GM18907 (cell line): ENCODE measurements around the gene ELAC1.
"Not testable (repeated sequence)": the region's sequence is repeated elsewhere in the genome, so short reads cannot be mapped to it uniquely, and the experiment has no call there.

Source experiments
- ATAC-seq: cut with Tn5 transposase; IDR thresholded peaks from one replicate; pipeline ENCODE4 v1.9.1; 2021; ENCODE audit warnings: mild to moderate bottlenecking, moderate library complexity; ENCODE audit not compliant: unreplicated experiment

Gene ELAC1

DNA sequence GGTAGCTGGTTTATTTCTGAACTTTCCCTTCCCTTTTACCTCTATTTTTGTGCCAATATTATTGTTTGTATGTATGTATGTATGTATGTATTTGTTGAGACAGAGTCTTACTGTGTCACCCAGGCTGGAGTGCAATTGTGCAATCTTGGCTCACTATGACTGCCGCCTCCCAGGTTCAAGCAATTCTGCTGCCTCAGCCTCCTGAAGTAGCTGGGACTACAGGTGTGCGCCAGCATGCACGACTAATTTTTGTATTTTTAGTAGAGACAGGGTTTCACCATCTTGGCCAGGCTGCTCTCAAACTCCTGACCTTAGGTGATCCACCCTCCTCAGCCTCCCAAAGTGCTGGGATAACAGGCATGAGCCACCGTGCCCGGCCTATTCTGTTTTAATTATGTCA is 4.6 kb downstream of the ELAC1 start:
- not testable (repeated sequence) for ATAC-seq

DNA sequence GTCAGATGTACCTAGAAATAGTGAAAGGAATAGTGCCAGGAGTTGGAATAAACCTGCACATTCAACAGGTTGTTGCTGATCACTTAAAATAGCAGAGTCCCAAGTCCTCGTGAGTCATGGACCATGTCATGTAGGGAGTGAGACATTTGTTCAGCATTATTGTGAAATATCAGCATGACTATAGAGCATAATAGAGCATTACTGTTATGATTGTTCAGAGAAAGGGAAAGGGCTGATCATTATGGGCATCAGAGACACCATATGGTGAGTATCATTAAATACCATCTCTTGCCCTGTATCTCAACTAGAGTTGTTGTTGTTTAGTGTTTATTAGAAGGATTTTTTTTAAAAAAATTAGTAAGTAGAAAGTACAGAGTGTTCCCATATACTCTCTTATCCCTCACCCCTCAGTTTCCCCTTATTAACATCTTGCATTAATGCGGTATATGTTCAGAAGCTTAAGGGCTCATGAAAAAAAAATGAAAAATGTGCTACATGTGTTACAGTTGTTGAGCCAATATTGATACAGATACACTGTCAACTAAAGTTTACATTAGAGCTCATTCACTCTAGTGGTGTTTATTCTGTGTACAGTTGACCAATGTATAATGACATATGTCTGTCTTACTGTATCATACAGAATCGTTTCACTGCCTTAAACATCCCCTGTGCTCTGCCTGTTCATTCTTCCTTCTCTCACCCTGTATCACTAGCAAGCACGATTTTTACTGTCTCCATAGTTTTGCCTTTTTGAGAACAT is 5.7 kb downstream of the ELAC1 start:
- ATAC-seq: no peak

DNA sequence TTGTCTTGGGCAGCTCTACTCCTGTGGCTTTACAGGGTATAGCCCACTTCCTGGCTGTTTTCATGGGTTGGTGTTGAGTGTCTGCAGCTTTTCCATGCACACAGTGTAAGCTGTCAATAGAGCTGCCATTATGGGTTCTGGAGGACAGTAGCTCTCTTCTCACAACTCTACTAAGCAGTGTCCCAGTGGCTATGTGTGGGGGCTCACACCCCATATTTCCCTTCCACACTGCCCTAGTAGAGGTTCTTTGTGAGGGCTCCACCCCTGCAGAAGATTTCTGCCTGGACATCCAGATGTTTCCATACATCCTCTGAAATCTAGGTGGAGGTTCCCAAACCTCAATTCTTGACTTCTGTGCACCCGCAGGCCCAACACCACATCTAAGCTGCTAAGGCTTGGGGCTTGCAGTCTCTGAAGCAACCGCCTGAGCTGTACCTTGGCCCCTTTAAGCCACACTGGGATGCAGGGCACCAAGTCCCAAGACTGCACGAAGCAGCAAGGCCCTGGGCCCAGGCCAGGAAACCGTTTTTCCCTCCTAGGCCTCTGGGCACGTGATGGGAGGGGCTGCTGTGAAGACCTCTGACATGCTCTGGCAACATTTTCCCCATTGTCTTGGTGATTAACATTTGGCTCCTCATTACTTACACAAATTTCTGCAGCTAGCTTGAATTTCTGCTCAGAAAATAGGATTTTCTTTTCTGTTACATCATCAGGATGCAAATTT is 9.4 kb downstream of the ELAC1 start:
- ATAC-seq: no peak

DNA sequence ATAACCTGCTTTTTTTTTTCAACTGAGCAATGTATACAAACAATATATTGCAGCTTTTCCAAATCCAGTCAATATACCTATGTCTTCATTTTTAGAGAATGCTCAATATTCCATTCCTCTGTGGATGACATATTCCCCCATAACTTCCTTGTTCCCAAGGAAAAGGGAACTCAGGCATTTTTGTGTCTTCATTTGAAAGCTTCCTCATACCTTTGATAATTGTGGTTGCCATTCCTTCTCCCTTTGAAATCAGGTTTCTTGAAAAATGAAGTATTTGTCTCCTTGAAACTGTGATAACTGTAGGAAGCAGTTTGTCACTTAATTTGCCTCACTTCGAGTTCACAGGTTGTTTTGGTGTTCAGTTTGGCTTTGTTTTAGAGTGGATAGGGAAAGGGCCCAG is 13.5 kb downstream of the ELAC1 start:
- ATAC-seq: no peak

DNA sequence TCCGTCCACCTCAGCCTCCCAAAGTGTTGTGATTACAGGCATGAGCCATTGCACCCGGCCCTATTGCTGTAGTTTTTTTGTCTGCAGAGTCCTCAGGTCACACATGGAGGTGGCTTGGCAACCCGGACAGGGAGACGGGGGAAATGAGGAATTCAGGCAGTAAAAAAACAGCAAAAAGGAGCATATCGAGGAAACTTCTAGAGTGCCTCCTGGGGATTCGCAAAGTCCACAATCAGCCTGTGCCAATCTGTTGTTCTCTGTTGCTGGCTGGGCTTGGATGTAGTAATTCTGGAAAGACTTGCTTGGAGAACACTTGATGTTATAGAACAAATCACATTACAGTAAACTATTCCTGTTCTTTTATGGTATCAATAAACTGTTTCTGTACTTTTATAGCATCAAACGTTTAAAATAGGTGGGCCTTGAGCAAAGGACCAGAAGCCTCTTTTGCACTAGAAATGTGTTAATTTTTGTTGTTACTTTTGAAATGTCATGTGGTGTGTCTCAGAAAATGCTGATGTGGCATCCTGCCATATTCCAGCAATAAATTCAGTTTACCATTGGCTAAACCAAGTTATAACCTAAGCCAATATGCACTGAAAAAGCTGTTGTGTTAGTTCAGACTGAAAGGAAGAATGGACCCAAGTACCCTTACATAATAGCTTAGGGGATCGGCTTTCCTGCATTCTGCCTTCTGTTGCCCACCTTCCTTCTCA is 14.4 kb downstream of the ELAC1 start:
- ATAC-seq: no peak

DNA sequence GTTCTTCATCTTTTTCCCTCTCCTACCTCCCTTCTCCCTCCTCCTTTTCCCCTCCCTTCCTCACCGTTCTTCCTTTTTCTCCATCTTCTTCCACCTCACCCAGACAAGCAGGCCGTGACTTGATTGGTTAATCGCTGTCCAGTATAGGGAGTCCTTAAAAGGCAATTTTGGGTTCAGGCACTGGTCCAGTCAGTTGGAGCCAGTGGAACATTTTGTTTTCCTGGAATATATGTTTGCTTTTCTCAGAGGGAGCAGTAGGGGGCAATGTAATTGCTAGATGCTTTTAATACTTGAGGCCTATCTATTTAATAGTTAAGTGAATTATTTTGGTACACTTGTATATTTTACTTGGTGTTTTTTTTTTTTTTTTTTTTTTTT is 15.0 kb downstream of the ELAC1 start:
- no peak for ATAC-seq

GRCh38 chr18:50986360-50987087 is 18.7 kb downstream of the ELAC1 start:
- ATAC-seq: no peak

GRCh38 chr18:50987261-50987660 is 19.4 kb downstream of the ELAC1 start:
- ATAC-seq: no peak

- ATAC-seq: no peak
These were observed 21.9 kb downstream of the ELAC1 start for GRCh38 chr18:50989711-50990110.

GRCh38 chr18:50992351-50992762 is 24.5 kb downstream of the ELAC1 start:
- no peak for ATAC-seq

GRCh38 chr18:50994031-50994430 is 26.2 kb downstream of the ELAC1 start:
- ATAC-seq: no peak

- ATAC-seq: not testable (repeated sequence)
These were observed 35.3 kb downstream of the ELAC1 start for GRCh38 chr18:51003174-51003573.

- no peak for ATAC-seq
These were observed 38.4 kb downstream of the ELAC1 start for GRCh38 chr18:51006061-51006818.

DNA sequence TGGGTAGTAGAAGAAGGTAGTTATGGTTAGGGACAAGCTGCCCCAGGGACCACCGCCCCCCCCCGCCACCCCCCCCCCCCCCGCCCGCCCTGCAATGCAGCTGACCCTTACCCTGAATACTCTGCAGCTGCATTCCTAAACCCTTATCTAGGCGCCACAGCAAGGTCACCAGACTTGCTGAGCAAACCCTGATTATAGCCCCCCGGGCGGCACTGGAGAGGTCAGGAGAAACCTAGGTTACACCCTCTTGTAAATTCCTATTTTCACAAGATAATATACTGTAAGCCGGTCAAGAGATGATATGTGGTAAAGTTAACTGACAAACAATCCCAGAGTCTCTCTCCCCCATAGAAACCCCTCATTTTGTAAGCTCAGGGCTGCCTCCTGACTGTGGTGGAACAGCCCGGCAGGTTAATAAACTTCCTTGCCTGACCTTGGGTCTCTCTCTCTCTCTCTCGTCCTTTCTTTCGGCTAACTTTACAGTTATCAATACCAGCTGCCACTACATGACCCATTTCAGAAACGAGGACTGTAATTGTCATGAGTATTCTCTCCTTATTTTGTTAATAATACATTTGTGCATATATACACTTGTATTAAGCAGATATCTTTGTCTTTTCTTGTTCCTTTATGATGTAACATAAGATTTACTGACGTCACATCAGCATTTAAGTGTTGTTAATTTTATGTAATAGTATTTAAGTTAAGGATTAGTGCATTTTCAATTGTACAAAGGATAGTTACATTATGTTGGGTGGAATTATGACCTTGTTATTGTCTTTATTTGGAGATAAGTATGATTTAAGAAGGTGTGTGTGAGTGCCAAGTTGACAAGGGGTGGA is 39.3 kb downstream of the ELAC1 start:
- ATAC-seq: no peak

GRCh38 chr18:51007790-51008139 is 39.9 kb downstream of the ELAC1 start:
- ATAC-seq: no peak

- ATAC-seq: no peak
These were observed 41.2 kb downstream of the ELAC1 start for GRCh38 chr18:51009072-51009471.

- no peak for ATAC-seq
These were observed 42.4 kb downstream of the ELAC1 start for GRCh38 chr18:51010218-51010617.

DNA sequence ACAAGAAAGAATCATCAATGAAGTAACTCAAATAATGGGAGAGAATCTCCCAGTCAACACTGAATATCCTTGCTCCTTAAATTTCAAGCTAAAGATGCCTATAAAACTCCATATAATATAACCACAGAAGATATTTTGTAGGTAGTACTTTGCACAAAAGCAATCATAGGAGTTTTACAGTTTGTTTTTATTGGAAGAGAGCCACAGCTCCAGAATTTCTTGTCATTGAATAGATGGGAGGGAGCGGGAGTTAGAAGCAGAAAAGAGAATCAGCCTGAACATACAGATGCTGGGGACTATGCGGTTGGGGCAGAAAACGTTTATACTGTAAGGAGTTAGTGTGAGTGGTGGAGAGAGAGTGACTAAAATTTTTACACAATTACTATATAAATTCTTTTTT is 43.9 kb downstream of the ELAC1 start:
- ATAC-seq: no peak

- ATAC-seq: no peak
These were observed 44.6 kb downstream of the ELAC1 start for GRCh38 chr18:51012441-51012840.

DNA sequence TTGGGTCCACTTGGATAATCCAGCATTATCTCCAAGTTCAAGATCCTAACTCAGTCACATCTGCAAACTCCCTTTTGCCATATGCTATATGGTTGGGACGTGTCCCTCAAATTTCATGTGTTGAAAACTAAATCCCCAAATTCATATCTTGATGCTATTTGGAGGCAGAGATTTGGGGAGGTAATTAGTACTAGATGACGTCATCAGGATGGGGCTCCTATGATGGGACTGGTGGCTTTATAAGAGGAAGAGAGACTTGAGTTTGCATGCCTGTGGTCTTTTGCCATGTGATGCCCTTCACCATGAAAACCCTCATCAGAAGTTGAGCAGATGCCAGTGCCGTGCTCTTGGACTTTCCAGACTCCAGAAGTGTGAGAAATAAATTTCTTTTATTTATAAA is 45.4 kb downstream of the ELAC1 start:
- no peak for ATAC-seq
